Smooth muscle cell (in vitro differentiated cells): Measurements from ENCODE around the gene OTOS. TPM values are rescaled to one million over a fixed set of nuclear protein-coding genes. Genes with fewer than 3 reads are reported as not detected.

ENCODE experiments used
- DNase-seq: peaks from one replicate; lab custom pipeline; 2025; ENCODE audit not compliant: unreplicated experiment; lab: John Stamatoyannopoulos, UW
- H2AFZ ChIP-seq: fragments of 200-600 bp; sonication (generic); 2 replicates; pipeline ENCODE4 v1.6.0; 2016; ENCODE audit warnings: antibody characterized with exemption, low read depth, mild to moderate bottlenecking
- H3F3A ChIP-seq: fragments of 200-600 bp; sonication (generic); 2 replicates; pipeline ENCODE4 v1.6.0; 2017; ENCODE audit warnings: antibody characterized with exemption, low read depth
- H3K27ac ChIP-seq: fragments of 200-600 bp; sonication (generic); 2 replicates; pipeline ENCODE4 v1.5.1; 2016; ENCODE audit warnings: low read depth, mild to moderate bottlenecking
- H3K27me3 ChIP-seq: fragments of 200-600 bp; sonication (generic); 2 replicates; pipeline ENCODE4 v1.6.1; 2016; ENCODE audit warnings: low read depth, mild to moderate bottlenecking
- H3K36me3 ChIP-seq: fragments of 200-600 bp; sonication (generic); 2 replicates; pipeline ENCODE4 v1.5.1; 2016; ENCODE audit warnings: low read depth
- H3K4me1 ChIP-seq: fragments of 200-600 bp; sonication (generic); 2 replicates; pipeline ENCODE4 v1.5.1; 2016; ENCODE audit warnings: low read depth
- H3K4me2 ChIP-seq: fragments of 200-600 bp; sonication (generic); 2 replicates; pipeline ENCODE4 v1.6.0; 2016; ENCODE audit warnings: mild to moderate bottlenecking
- H3K4me3 ChIP-seq: fragments of 200-600 bp; sonication (generic); 2 replicates; pipeline ENCODE4 v1.5.1; 2016; ENCODE audit warnings: mild to moderate bottlenecking
- H3K79me2 ChIP-seq: fragments of 200-600 bp; sonication (generic); 2 replicates; pipeline ENCODE4 v1.6.0; 2016; ENCODE audit warnings: low read depth, mild to moderate bottlenecking
- H3K9ac ChIP-seq: fragments of 200-600 bp; sonication (generic); 2 replicates; pipeline ENCODE4 v1.6.0; 2016; ENCODE audit warnings: low read depth
- H3K9me3 ChIP-seq: fragments of 200-600 bp; sonication (generic); replicated peaks from 2 replicates; pipeline ENCODE4 v1.5.1; 2016; ENCODE audit warnings: low read depth
- H4K20me1 ChIP-seq: fragments of 200-600 bp; sonication (generic); 2 replicates; pipeline ENCODE4 v1.6.0; 2016; ENCODE audit warnings: low read depth
- CTCF ChIP-seq: fragments of 200-600 bp; sonication (generic); IDR thresholded peaks from 2 replicates; pipeline ENCODE4 v1.5.1; 2017; ENCODE audit warnings: borderline replicate concordance, mild to moderate bottlenecking, antibody characterized with exemption; ENCODE audit not compliant: insufficient read depth, poor library complexity, severe bottlenecking
- WGBS: methylation state at CpG from one replicate; pipeline ENCODE4 v1.1.7; 2016; ENCODE audit warnings: low lambda C conversion rate; 5-methylcytosine and 5-hydroxymethylcytosine counted together
- polyA plus RNA-seq: library from polyadenylated mRNA; unstranded; fragments of >200 nt; fragmentation: Nextera tagmentation; extraction: Ambion mirVana; gene quantifications from 2 replicates; pipeline ENCODE4 v1.2.1, GENCODE V29; 2016
- total RNA-seq: library from RNA; depleted of rRNA; stranded (reverse); fragments of >200 nt; gene quantifications from 2 replicates; pipeline ENCODE4 v1.2.3, GENCODE V29; 2014

Gene OTOS
- total and polyA plus RNA-seq, 2 experiments from 2014 or later: not detected

GRCh38 chr2:240107477-240107796 is 33.0 kb downstream of the OTOS start:
- 85% methylated on average over 6 of the region's 6 CpGs for WGBS
- Histone ChIP-seq H2AFZ (no peak overlapping the region), H3K36me3 (no peaks in the 10 kb centered on the region), H3K27me3 (peaks cover 4% of the 10 kb centered on the region), H3K9me3 (no peaks in the 10 kb centered on the region), H3K4me3 (no peak overlapping the region), H3K4me1 (no peaks in the 10 kb centered on the region), H3K4me2 (no peak overlapping the region), H3K27ac (no peak overlapping the region), H3F3A (no peaks in the 10 kb centered on the region), H4K20me1 (no peaks in the 10 kb centered on the region), H3K9ac (no peak overlapping the region), H3K79me2 (no peaks in the 10 kb centered on the region)
- no peak for DNase-seq
- no peak for TF ChIP-seq CTCF

- H3K9ac ChIP-seq: no peak overlapping the region
- WGBS: 88% methylated on average over 17 of the region's 17 CpGs
- H4K20me1 ChIP-seq: no peaks in the 10 kb centered on the region
- H2AFZ ChIP-seq: no peak overlapping the region
- no peak for TF ChIP-seq CTCF
- no peaks in the 10 kb centered on the region for H3K79me2 ChIP-seq
- no peaks in the 10 kb centered on the region for H3K9me3 ChIP-seq
- H3K4me2 ChIP-seq: no peak overlapping the region
- no peak overlapping the region for H3K27ac ChIP-seq
- peaks cover 4% of the 10 kb centered on the region for H3K27me3 ChIP-seq
- no peak for DNase-seq
- no peak overlapping the region for H3K4me3 ChIP-seq
- no peaks in the 10 kb centered on the region for H3K36me3 ChIP-seq
- no peaks in the 10 kb centered on the region for H3K4me1 ChIP-seq
- H3F3A ChIP-seq: no peaks in the 10 kb centered on the region
These were observed 33.5 kb downstream of the OTOS start for GRCh38 chr2:240106765-240107476.

GRCh38 chr2:240105982-240106381 is 34.5 kb downstream of the OTOS start:
- Histone ChIP-seq H4K20me1 (no peaks in the 10 kb centered on the region), H3K36me3 (no peaks in the 10 kb centered on the region), H3K27ac (no peak overlapping the region), H3K4me1 (no peaks in the 10 kb centered on the region), H3K79me2 (no peaks in the 10 kb centered on the region), H3K9ac (no peak overlapping the region), H3K27me3 (peaks cover 4% of the 10 kb centered on the region), H3F3A (no peaks in the 10 kb centered on the region), H3K4me2 (no peak overlapping the region), H2AFZ (no peak overlapping the region), H3K9me3 (no peaks in the 10 kb centered on the region), H3K4me3 (no peak overlapping the region)
- TF ChIP-seq CTCF: no peak
- no peak for DNase-seq
- 73% methylated on average over 11 of the region's 11 CpGs for WGBS

GRCh38 chr2:240103136-240103535 is 37.3 kb downstream of the OTOS start:
- no peaks in the 10 kb centered on the region for H3K36me3 ChIP-seq
- no peaks in the 10 kb centered on the region for H3K4me1 ChIP-seq
- H3K27me3 ChIP-seq: peaks cover 8% of the 10 kb centered on the region
- no peak overlapping the region for H3K9ac ChIP-seq
- peaks cover 5% of the 10 kb centered on the region for H3K9me3 ChIP-seq
- DNase-seq: no peak
- no peak for TF ChIP-seq CTCF
- WGBS: 97% methylated on average over 4 of the region's 4 CpGs
- H3F3A ChIP-seq: no peaks in the 10 kb centered on the region
- H2AFZ ChIP-seq: no peak overlapping the region
- no peak overlapping the region for H3K4me2 ChIP-seq
- H3K79me2 ChIP-seq: no peaks in the 10 kb centered on the region
- no peak overlapping the region for H3K4me3 ChIP-seq
- no peak overlapping the region for H3K27ac ChIP-seq
- no peaks in the 10 kb centered on the region for H4K20me1 ChIP-seq
